Caco-2 (cell line): ENCODE measurements around the gene CARM1. TPM values are rescaled to one million over a fixed set of nuclear protein-coding genes. Genes with fewer than 3 reads are reported as not detected.

Experiments
- BruUV-seq: library from RNA; stranded (reverse); fragments of 400-500 nt; replicated peaks from 2 replicates; lab custom pipeline; 2021; lab: Mats Ljungman, UMichigan
- CTCF ChIA-PET: fragments of 300-600 bp; sonication (Branson Sonifier 250); formaldehyde crosslinking; loops from one replicate; lab custom pipeline; 2022; ENCODE audit warnings: antibody characterized with exemption; lab: Charles Lee
- POLR2A ChIA-PET: fragments of 300-600 bp; sonication (Branson Sonifier 250); formaldehyde crosslinking; loops from one replicate; lab custom pipeline; 2022; ENCODE audit warnings: antibody characterized with exemption; lab: Charles Lee
- DNase-seq, 2 experiments: peaks; one replicate each; pipeline versions ENCODE4 v3.0.0 to v3.0.0-alpha.2; 2020 to 2022
- H3K27me3 ChIP-seq: replicated peaks from 2 replicates; pipeline ENCODE4 v1.6.0; 2011; ENCODE audit warnings: low read length; ENCODE audit not compliant: control insufficient read depth, insufficient read depth
- H3K36me3 ChIP-seq: 2 replicates; pipeline ENCODE4 v1.5.1; 2011; ENCODE audit warnings: low read length; ENCODE audit not compliant: control insufficient read depth, insufficient read depth
- H3K4me1 ChIP-seq: fragments of 250-450 bp; sonication (Bioruptor Pico); 2 replicates; pipeline ENCODE4 v1.5.1; 2020; ENCODE audit warnings: mild to moderate bottlenecking
- H3K4me3 ChIP-seq: 2 replicates; pipeline ENCODE4 v1.5.1; 2011; ENCODE audit warnings: low read depth, mild to moderate bottlenecking, control low read depth, low read length
- H3K9me3 ChIP-seq: fragments of 250-450 bp; sonication (Bioruptor Pico); 2 replicates; pipeline ENCODE4 v1.5.1; 2020; ENCODE audit warnings: mild to moderate bottlenecking, moderate library complexity
- H3K27ac Mint-ChIP-seq: one replicate; pipeline ENCODE4 v1.8.0; 2022; ENCODE audit warnings: mixed read lengths; ENCODE audit not compliant: unreplicated experiment
- H3K27me3 Mint-ChIP-seq: one replicate; pipeline ENCODE4 v1.8.0; 2022; ENCODE audit warnings: mixed read lengths; ENCODE audit not compliant: insufficient read depth, unreplicated experiment
- H3K36me3 Mint-ChIP-seq: one replicate; pipeline ENCODE4 v1.8.0; 2022; ENCODE audit warnings: mild to moderate bottlenecking, mixed read lengths; ENCODE audit not compliant: insufficient read depth, unreplicated experiment
- H3K4me1 Mint-ChIP-seq: one replicate; pipeline ENCODE4 v1.8.0; 2022; ENCODE audit warnings: low read depth, mixed read lengths; ENCODE audit not compliant: unreplicated experiment
- H3K4me3 Mint-ChIP-seq: one replicate; pipeline ENCODE4 v1.8.0; 2022; ENCODE audit warnings: mild to moderate bottlenecking, moderate library complexity, mixed read lengths; ENCODE audit not compliant: unreplicated experiment
- H3K9me3 Mint-ChIP-seq: one replicate; pipeline ENCODE4 v1.8.0; 2022; ENCODE audit warnings: mixed read lengths; ENCODE audit not compliant: unreplicated experiment
- intact Hi-C: fragments of 100-400 bp; cut with micrococcal nuclease; formaldehyde crosslinking; loops from one replicate; pipeline ENCODE4 v1.10.0; 2022; ENCODE audit not compliant: unreplicated experiment
- total RNA-seq: library from RNA; stranded (reverse); gene quantifications from 2 replicates; pipeline ENCODE4 v1.2.3, GENCODE V29; 2022
- TF ChIP-seq, protein P1 (sequence below), 2 experiments: fragments of 200-600 bp in 1 of 2; IDR thresholded peaks; 1 replicate in 1 of 2; 2 replicates in 1 of 2; pipeline versions ENCODE4 v1.5.1 to v1.8.0; 2011 to 2022; ENCODE audit warnings: antibody characterized with exemption in 1 of 2, control low read depth in 1 of 2, inconsistent platforms in 1 of 2, low read depth in 1 of 2, low read length in 1 of 2, mild to moderate bottlenecking in 1 of 2, moderate library complexity in 1 of 2; ENCODE audit not compliant: insufficient read depth in 1 of 2, severe bottlenecking in 1 of 2, unreplicated experiment in 1 of 2

CARM1 gene
- total RNA-seq, 1 experiment from 2014 or later = 97.9 TPM

DNA sequence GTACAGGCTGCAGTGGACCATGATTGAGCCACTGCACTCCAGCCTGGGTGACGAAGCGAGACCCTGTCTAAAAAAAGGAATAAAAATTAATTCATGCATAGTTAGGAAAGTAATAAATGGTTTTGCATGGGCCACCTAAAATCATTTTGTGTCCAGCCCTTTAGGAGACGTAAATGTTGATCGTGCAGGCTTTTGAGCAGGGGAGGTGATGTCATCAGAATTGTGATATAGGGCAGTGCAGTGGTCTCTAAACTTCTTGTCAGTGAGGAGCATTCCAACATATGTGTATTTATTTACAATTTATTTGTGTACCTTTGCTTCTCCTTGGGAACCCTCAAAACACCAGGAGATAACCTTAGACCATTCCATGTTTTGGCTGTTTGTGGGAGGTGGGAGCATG lies 92.5 kb downstream of the CARM1 start:
- TF ChIP-seq, protein P1, sequence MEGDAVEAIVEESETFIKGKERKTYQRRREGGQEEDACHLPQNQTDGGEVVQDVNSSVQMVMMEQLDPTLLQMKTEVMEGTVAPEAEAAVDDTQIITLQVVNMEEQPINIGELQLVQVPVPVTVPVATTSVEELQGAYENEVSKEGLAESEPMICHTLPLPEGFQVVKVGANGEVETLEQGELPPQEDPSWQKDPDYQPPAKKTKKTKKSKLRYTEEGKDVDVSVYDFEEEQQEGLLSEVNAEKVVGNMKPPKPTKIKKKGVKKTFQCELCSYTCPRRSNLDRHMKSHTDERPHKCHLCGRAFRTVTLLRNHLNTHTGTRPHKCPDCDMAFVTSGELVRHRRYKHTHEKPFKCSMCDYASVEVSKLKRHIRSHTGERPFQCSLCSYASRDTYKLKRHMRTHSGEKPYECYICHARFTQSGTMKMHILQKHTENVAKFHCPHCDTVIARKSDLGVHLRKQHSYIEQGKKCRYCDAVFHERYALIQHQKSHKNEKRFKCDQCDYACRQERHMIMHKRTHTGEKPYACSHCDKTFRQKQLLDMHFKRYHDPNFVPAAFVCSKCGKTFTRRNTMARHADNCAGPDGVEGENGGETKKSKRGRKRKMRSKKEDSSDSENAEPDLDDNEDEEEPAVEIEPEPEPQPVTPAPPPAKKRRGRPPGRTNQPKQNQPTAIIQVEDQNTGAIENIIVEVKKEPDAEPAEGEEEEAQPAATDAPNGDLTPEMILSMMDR (IDR thresholded peaks at IDR 0.05; ENCODE audit: insufficient read depth in 1 of 2, low read depth in 1 of 2, low read length in 1 of 2, severe bottlenecking in 1 of 2, unreplicated experiment in 1 of 2) = no peak
- no peaks in the 10 kb centered on the region for H3K9me3 ChIP-seq
- no peaks in the 10 kb centered on the region for H3K27me3 ChIP-seq
- H3K36me3 Mint-ChIP-seq = peaks cover 16% of the 10 kb centered on the region
- BruUV-seq = no TSS peak
- POLR2A ChIA-PET = interaction anchor here (0.6 kb wide), 1 partner anchor 24 kb away, joined by 7 read pairs; no protein-coding TSS in a partner anchor
- no peak overlapping the region for H3K4me3 Mint-ChIP-seq
- H3K4me3 ChIP-seq = no peak overlapping the region
- H3K36me3 ChIP-seq = no peaks in the 10 kb centered on the region; the same call in 1 of the 2 replicates
- H3K27me3 Mint-ChIP-seq = no peaks in the 10 kb centered on the region
- no peak overlapping the region for H3K27ac Mint-ChIP-seq
- DNase-seq = no peak
- peaks cover 9% of the 10 kb centered on the region; the same call in 1 of the 2 replicates for H3K4me1 ChIP-seq
- peaks cover 12% of the 10 kb centered on the region for H3K4me1 Mint-ChIP-seq
- H3K9me3 Mint-ChIP-seq = no peaks in the 10 kb centered on the region
- CTCF ChIA-PET = interaction anchor here (0.6 kb wide), 1 partner anchor 22 kb away, joined by 5 read pairs; no protein-coding TSS in a partner anchor
- intact Hi-C loops = no loop called here

DNA sequence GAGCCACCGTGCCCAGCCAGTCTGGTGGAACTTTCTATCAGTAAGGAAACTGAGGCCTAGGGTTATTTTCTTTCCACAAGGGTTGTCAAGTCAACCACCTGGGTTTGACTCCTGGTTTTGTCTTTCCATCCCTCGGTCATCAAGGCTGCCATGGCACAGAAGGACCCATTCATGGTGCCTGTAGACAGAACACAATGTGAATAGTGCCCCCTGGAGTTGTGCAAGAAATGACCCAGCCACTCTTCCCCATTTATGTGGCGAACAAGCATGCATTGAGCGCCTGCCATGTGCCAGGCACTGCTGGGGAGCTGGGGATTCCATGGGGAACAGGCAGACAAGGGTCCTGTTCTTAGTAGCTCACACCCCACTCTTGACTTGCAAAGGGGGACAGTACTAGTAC lies 93.5 kb downstream of the CARM1 start:
- intact Hi-C loops = no loop called here
- POLR2A ChIA-PET = no interaction called here

DNA sequence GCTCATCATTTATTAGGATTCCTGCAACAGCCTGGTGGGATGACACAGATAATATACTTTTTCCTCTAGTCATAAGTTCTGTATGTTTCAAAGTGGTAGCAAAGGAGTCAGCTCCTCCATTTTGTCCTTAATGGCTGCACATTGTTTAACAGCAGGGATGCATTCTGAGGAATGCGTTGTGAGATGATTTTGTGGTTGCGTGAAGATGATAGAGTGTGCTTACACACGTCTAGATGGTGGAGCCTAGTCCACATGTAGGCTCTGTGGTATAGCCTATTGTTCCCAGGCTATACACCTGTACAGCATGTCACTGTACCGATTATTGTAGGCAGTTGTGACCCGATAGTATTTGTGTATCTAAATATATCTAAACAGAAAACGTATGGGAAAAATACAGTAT lies 94.0 kb downstream of the CARM1 start:
- DNase-seq = no peak
- intact Hi-C loops = no loop called here
- H3K27ac Mint-ChIP-seq = no peak overlapping the region
- no peak overlapping the region for H3K4me3 Mint-ChIP-seq
- Histone ChIP-seq H3K36me3 (no peaks in the 10 kb centered on the region; the same call in 1 of the 2 replicates), H3K4me1 (peaks cover 9% of the 10 kb centered on the region; the same call in 1 of the 2 replicates), H3K27me3 (no peaks in the 10 kb centered on the region), H3K4me3 (no peak overlapping the region), H3K9me3 (no peaks in the 10 kb centered on the region)
- peaks cover 12% of the 10 kb centered on the region for H3K4me1 Mint-ChIP-seq
- no peaks in the 10 kb centered on the region for H3K9me3 Mint-ChIP-seq
- TF ChIP-seq, protein P1 (IDR thresholded peaks at IDR 0.05; ENCODE audit: insufficient read depth in 1 of 2, low read depth in 1 of 2, low read length in 1 of 2, severe bottlenecking in 1 of 2, unreplicated experiment in 1 of 2) = no peak
- no TSS peak for BruUV-seq
- ChIA-PET CTCF (no interaction called here), POLR2A (no interaction called here)
- no peaks in the 10 kb centered on the region for H3K27me3 Mint-ChIP-seq
- peaks cover 17% of the 10 kb centered on the region for H3K36me3 Mint-ChIP-seq

More for the DNA sequence above, 93.5 kb downstream of the CARM1 start:
- Mint-ChIP-seq H3K27me3 (no peaks in the 10 kb centered on the region), H3K27ac (no peak overlapping the region), H3K4me1 (peaks cover 12% of the 10 kb centered on the region), H3K4me3 (no peak overlapping the region), H3K36me3 (peaks cover 16% of the 10 kb centered on the region), H3K9me3 (no peaks in the 10 kb centered on the region)
- no peaks in the 10 kb centered on the region for H3K27me3 ChIP-seq
- no peak for DNase-seq
- TF ChIP-seq, protein P1 (IDR thresholded peaks at IDR 0.05; ENCODE audit: insufficient read depth in 1 of 2, low read depth in 1 of 2, low read length in 1 of 2, severe bottlenecking in 1 of 2, unreplicated experiment in 1 of 2) = no peak
- BruUV-seq = no TSS peak
- H3K4me1 ChIP-seq = peaks cover 9% of the 10 kb centered on the region; the same call in 1 of the 2 replicates
- no peak overlapping the region for H3K4me3 ChIP-seq
- CTCF ChIA-PET = no interaction called here
- no peaks in the 10 kb centered on the region for H3K9me3 ChIP-seq
- H3K36me3 ChIP-seq = no peaks in the 10 kb centered on the region; the same call in 1 of the 2 replicates
